HG03439 (cell line): ENCODE results near the gene PLA2G6.
"Not testable (repeated sequence)": the region's sequence is repeated elsewhere in the genome, so short reads cannot be mapped to it uniquely, and the experiment has no call there.

Experiments
- ATAC-seq: cut with Tn5 transposase; IDR thresholded peaks from one replicate; pipeline ENCODE4 v1.9.1; 2021; ENCODE audit warnings: mild to moderate bottlenecking, moderate library complexity; ENCODE audit not compliant: unreplicated experiment

PLA2G6 gene

GRCh38 chr22:38135133-38135706, 46.4 kb downstream of the PLA2G6 start:
- no peak for ATAC-seq

- ATAC-seq, result no peak
Observed at GRCh38 chr22:38133331-38133730, 48.3 kb downstream of the PLA2G6 start.

- ATAC-seq, result no peak
Observed at GRCh38 chr22:38132794-38133193, 48.8 kb downstream of the PLA2G6 start.

GRCh38 chr22:38132136-38132535, 49.5 kb downstream of the PLA2G6 start:
- ATAC-seq, result no peak

GRCh38 chr22:38131399-38131798, 50.2 kb downstream of the PLA2G6 start:
- no peak for ATAC-seq

- ATAC-seq, result no peak
Observed at GRCh38 chr22:38129856-38130255, 51.8 kb downstream of the PLA2G6 start.

- ATAC-seq, result no peak
Observed at GRCh38 chr22:38129021-38129420, 52.6 kb downstream of the PLA2G6 start.

GRCh38 chr22:38127869-38128268, 53.8 kb downstream of the PLA2G6 start:
- no peak for ATAC-seq

- ATAC-seq, result no peak
Observed at GRCh38 chr22:38126928-38127668, 54.5 kb downstream of the PLA2G6 start.

- no peak for ATAC-seq
Observed at GRCh38 chr22:38125751-38126201, 55.9 kb downstream of the PLA2G6 start.

GRCh38 chr22:38125038-38125610, 56.5 kb downstream of the PLA2G6 start:
- ATAC-seq, result no peak

GRCh38 chr22:38124236-38124974, 57.2 kb downstream of the PLA2G6 start:
- no peak for ATAC-seq

- no peak for ATAC-seq
Observed at GRCh38 chr22:38122616-38123015, 59.0 kb downstream of the PLA2G6 start.

- ATAC-seq, result no peak
Observed at GRCh38 chr22:38120359-38121110, 61.1 kb downstream of the PLA2G6 start.

GRCh38 chr22:38118747-38119146, 62.9 kb downstream of the PLA2G6 start:
- not testable (repeated sequence) for ATAC-seq

GRCh38 chr22:38118182-38118581, 63.4 kb downstream of the PLA2G6 start:
- ATAC-seq, result no peak

GRCh38 chr22:38117556-38117955, 64.1 kb downstream of the PLA2G6 start:
- not testable (repeated sequence) for ATAC-seq

- no peak for ATAC-seq
Observed at GRCh38 chr22:38115423-38116205, 66.0 kb downstream of the PLA2G6 start.

GRCh38 chr22:38114484-38115398, 66.9 kb downstream of the PLA2G6 start:
- no peak for ATAC-seq
